Osteoblast (primary cell): ENCODE data around the gene WDR70. TPM values are rescaled to one million over a fixed set of nuclear protein-coding genes. Genes with fewer than 3 reads are reported as not detected.
"Not testable (repeated sequence)": the region's sequence is repeated elsewhere in the genome, so short reads cannot be mapped to it uniquely, and the experiment has no call there.

Source experiments
- DNase-seq: peaks from one replicate; pipeline ENCODE4 v3.0.0; 2011; ENCODE audit warnings: low spot score, mixed read lengths; ENCODE audit not compliant: insufficient read length; ENCODE audit errors: missing footprints
- H2AFZ ChIP-seq: 2 replicates; pipeline ENCODE4 v1.6.0; 2011; ENCODE audit warnings: mild to moderate bottlenecking, low read length
- H3K27ac ChIP-seq: 2 replicates; pipeline ENCODE4 v1.5.1; 2011; ENCODE audit warnings: mild to moderate bottlenecking, low read depth, low read length, moderate library complexity
- H3K27me3 ChIP-seq: 2 replicates; pipeline ENCODE4 v1.6.0; 2012; ENCODE audit warnings: mild to moderate bottlenecking, control low read depth, inconsistent platforms, low read length, moderate library complexity; ENCODE audit not compliant: insufficient read depth
- H3K36me3 ChIP-seq: 2 replicates; pipeline ENCODE4 v1.5.1; 2011; ENCODE audit warnings: mild to moderate bottlenecking, low read length, control low read depth, moderate library complexity; ENCODE audit not compliant: insufficient read depth
- H3K4me1 ChIP-seq: 2 replicates; pipeline ENCODE4 v1.5.1; 2011; ENCODE audit warnings: mild to moderate bottlenecking, low read length, control low read depth, moderate library complexity; ENCODE audit not compliant: insufficient read depth
- H3K4me2 ChIP-seq: 2 replicates; pipeline ENCODE4 v1.6.0; 2011; ENCODE audit warnings: mild to moderate bottlenecking, low read length; ENCODE audit not compliant: insufficient read depth
- H3K4me3 ChIP-seq: fragments of 200-600 bp; sonication (generic); 3 replicates; pipeline ENCODE4 v1.5.1; 2012; ENCODE audit warnings: mild to moderate bottlenecking, low read length, inconsistent platforms; ENCODE audit not compliant: insufficient read depth
- H3K79me2 ChIP-seq: 2 replicates; pipeline ENCODE4 v1.6.0; 2012; ENCODE audit warnings: mild to moderate bottlenecking, low read length, control low read depth, inconsistent platforms; ENCODE audit not compliant: insufficient read depth
- H3K9me3 ChIP-seq: 2 replicates; pipeline ENCODE4 v1.5.1; 2011; ENCODE audit warnings: low read depth, low read length, control low read depth
- H4K20me1 ChIP-seq: 2 replicates; pipeline ENCODE4 v1.6.0; 2012; ENCODE audit warnings: mild to moderate bottlenecking, low read length, control low read depth; ENCODE audit not compliant: insufficient read depth
- CTCF ChIP-seq: IDR thresholded peaks from 2 replicates; pipeline ENCODE4 v1.5.1; 2011; ENCODE audit warnings: mild to moderate bottlenecking, low read depth, low read length, moderate library complexity; ENCODE audit errors: extremely low read depth
- total RNA-seq: library from RNA; depleted of rRNA; stranded (reverse); fragments of >200 nt; gene quantifications from 2 replicates; pipeline ENCODE4 v1.2.3, GENCODE V29; 2012

WDR70 gene
- total RNA-seq: 32.2 and 37.7 TPM in 2 replicates

GRCh38 chr5:37379100-37379628, at the start of gene WDR70:
WDR70 (plus strand) TSS chr5:37379318; CDS start chr5:37379368, 50 bp downstream.
- H4K20me1 ChIP-seq, H3K27me3 ChIP-seq, H3K79me2 ChIP-seq, H3K36me3 ChIP-seq, H3K9me3 ChIP-seq, H3K4me1 ChIP-seq: not testable (repeated sequence)
- Histone ChIP-seq H3K4me2 (peak within 1 kb of the TSS; percentile 82), H2AFZ (peak within 1 kb of the TSS; percentile 84), H3K4me3 (peak within 1 kb of the TSS; percentile 85), H3K27ac (peak within 1 kb of the TSS; percentile 48)
- DNase-seq: peak; percentile 83
- TF ChIP-seq CTCF: peak; percentile 68

- H3K27me3 ChIP-seq, H3K27ac ChIP-seq, H4K20me1 ChIP-seq, H3K9me3 ChIP-seq, DNase-seq, H3K4me1 ChIP-seq, H2AFZ ChIP-seq, H3K4me2 ChIP-seq, H3K4me3 ChIP-seq, H3K79me2 ChIP-seq: not testable (repeated sequence)
- H3K36me3 ChIP-seq: peaks cover 43% of the 10 kb centered on the region
Measured at GRCh38 chr5:37334754-37335153, 44.4 kb upstream of the WDR70 start.

- not testable (repeated sequence) for H2AFZ ChIP-seq, H3K4me1 ChIP-seq, DNase-seq, H3K27me3 ChIP-seq, H3K4me2 ChIP-seq, H4K20me1 ChIP-seq, H3K9me3 ChIP-seq, H3K79me2 ChIP-seq, H3K27ac ChIP-seq, H3K4me3 ChIP-seq
- peaks cover 49% of the 10 kb centered on the region for H3K36me3 ChIP-seq
Measured at GRCh38 chr5:37342741-37343140, 36.4 kb upstream of the WDR70 start.

- no peaks in the 10 kb centered on the region for H3K4me1 ChIP-seq
- no peak overlapping the region for H3K27ac ChIP-seq
- peaks cover 31% of the 10 kb centered on the region for H3K36me3 ChIP-seq
- DNase-seq: no peak
- H4K20me1 ChIP-seq: no peaks in the 10 kb centered on the region
- H3K4me3 ChIP-seq: no peak overlapping the region
- no peaks in the 10 kb centered on the region for H3K27me3 ChIP-seq
- H2AFZ ChIP-seq: no peak overlapping the region
- no peak overlapping the region for H3K4me2 ChIP-seq
- no peaks in the 10 kb centered on the region for H3K9me3 ChIP-seq
- TF ChIP-seq CTCF: no peak
- peaks cover 7% of the 10 kb centered on the region for H3K79me2 ChIP-seq
Measured at GRCh38 chr5:37355161-37355560, 24.0 kb upstream of the WDR70 start.

- Histone ChIP-seq H3K4me1 (peaks cover 14% of the 10 kb centered on the region), H3K4me3 (peak overlapping the region; percentile 94), H3K27ac (peak overlapping the region; percentile 80), H3K9me3 (no peaks in the 10 kb centered on the region), H4K20me1 (peaks cover 6% of the 10 kb centered on the region), H2AFZ (peak overlapping the region; percentile 98), H3K79me2 (peaks cover 50% of the 10 kb centered on the region), H3K4me2 (peak overlapping the region; percentile 98), H3K27me3 (no peaks in the 10 kb centered on the region), H3K36me3 (no peaks in the 10 kb centered on the region)
- no peak for TF ChIP-seq CTCF
- peak; percentile 36 for DNase-seq
Measured at GRCh38 chr5:37370550-37370863, 8.6 kb upstream of the WDR70 start.
